Osteocyte (in vitro differentiated cells): Measurements from ENCODE around the gene FNBP1. TPM values are rescaled to one million over a fixed set of nuclear protein-coding genes. Genes with fewer than 3 reads are reported as not detected.

ENCODE experiments used
- DNase-seq: peaks from one replicate; pipeline ENCODE4 v3.0.0; 2021; ENCODE audit warnings: mixed read lengths; ENCODE audit not compliant: unreplicated experiment; ENCODE audit errors: extremely low spot score
- H3K27ac Mint-ChIP-seq: one replicate; pipeline ENCODE4 v1.8.0; 2021; ENCODE audit warnings: mild to moderate bottlenecking, mixed read lengths; ENCODE audit not compliant: unreplicated experiment
- H3K27me3 Mint-ChIP-seq: one replicate; pipeline ENCODE4 v1.8.0; 2021; ENCODE audit warnings: mixed read lengths; ENCODE audit not compliant: unreplicated experiment
- H3K36me3 Mint-ChIP-seq: one replicate; pipeline ENCODE4 v1.8.0; 2021; ENCODE audit warnings: mixed read lengths; ENCODE audit not compliant: unreplicated experiment
- H3K4me1 Mint-ChIP-seq: one replicate; pipeline ENCODE4 v1.8.0; 2021; ENCODE audit warnings: mixed read lengths; ENCODE audit not compliant: unreplicated experiment
- H3K4me3 Mint-ChIP-seq: one replicate; pipeline ENCODE4 v1.8.0; 2021; ENCODE audit warnings: mild to moderate bottlenecking, moderate library complexity, mixed read lengths; ENCODE audit not compliant: unreplicated experiment
- H3K9me3 Mint-ChIP-seq: one replicate; pipeline ENCODE4 v1.8.0; 2021; ENCODE audit warnings: mixed read lengths; ENCODE audit not compliant: unreplicated experiment
- CTCF ChIP-seq: fragments of 200-600 bp; sonication (generic); IDR thresholded peaks from 2 replicates; pipeline ENCODE4 v1.5.0; 2021; ENCODE audit warnings: antibody characterized with exemption, mild to moderate bottlenecking, moderate library complexity
- total RNA-seq: library from RNA; stranded (reverse); gene quantifications from 2 replicates; pipeline ENCODE4 v1.2.1, GENCODE V29; 2021

FNBP1 gene
- total RNA-seq, 1 donor from 2014 or later: 62.2 TPM

GRCh38 chr9:130078547-130078946, 35.6 kb upstream of the FNBP1 start:
- DNase-seq: no peak
- no peak overlapping the region for H3K4me3 Mint-ChIP-seq
- H3K27me3 Mint-ChIP-seq: no peaks in the 10 kb centered on the region
- peaks cover 40% of the 10 kb centered on the region for H3K36me3 Mint-ChIP-seq
- peaks cover 5% of the 10 kb centered on the region for H3K4me1 Mint-ChIP-seq
- no peaks in the 10 kb centered on the region for H3K9me3 Mint-ChIP-seq
- no peak for TF ChIP-seq CTCF
- no peak overlapping the region for H3K27ac Mint-ChIP-seq

- no peak for DNase-seq
- Mint-ChIP-seq H3K27me3 (no peaks in the 10 kb centered on the region), H3K36me3 (peaks cover 15% of the 10 kb centered on the region), H3K9me3 (no peaks in the 10 kb centered on the region), H3K27ac (peak overlapping the region; percentile 3), H3K4me1 (peaks cover 20% of the 10 kb centered on the region), H3K4me3 (no peak overlapping the region)
- no peak for TF ChIP-seq CTCF
These were observed 30.4 kb upstream of the FNBP1 start for GRCh38 chr9:130073373-130073772.

GRCh38 chr9:130072515-130073235, 29.7 kb upstream of the FNBP1 start:
- Mint-ChIP-seq H3K27ac (peak overlapping the region; percentile 74), H3K9me3 (no peaks in the 10 kb centered on the region), H3K4me3 (no peak overlapping the region), H3K36me3 (peaks cover 11% of the 10 kb centered on the region), H3K27me3 (no peaks in the 10 kb centered on the region), H3K4me1 (peaks cover 22% of the 10 kb centered on the region)
- no peak for DNase-seq
- no peak for TF ChIP-seq CTCF

- no peak overlapping the region for H3K27ac Mint-ChIP-seq
- no peak for DNase-seq
- peaks cover 21% of the 10 kb centered on the region for H3K4me1 Mint-ChIP-seq
- H3K36me3 Mint-ChIP-seq: peaks cover 4% of the 10 kb centered on the region
- H3K4me3 Mint-ChIP-seq: no peak overlapping the region
- no peaks in the 10 kb centered on the region for H3K27me3 Mint-ChIP-seq
- TF ChIP-seq CTCF: no peak
- no peaks in the 10 kb centered on the region for H3K9me3 Mint-ChIP-seq
These were observed 26.1 kb upstream of the FNBP1 start for GRCh38 chr9:130069048-130069447.

GRCh38 chr9:130064621-130065020, 21.6 kb upstream of the FNBP1 start:
- Mint-ChIP-seq H3K27ac (no peak overlapping the region), H3K4me3 (no peak overlapping the region), H3K9me3 (no peaks in the 10 kb centered on the region), H3K27me3 (no peaks in the 10 kb centered on the region), H3K36me3 (peaks cover 2% of the 10 kb centered on the region), H3K4me1 (peaks cover 6% of the 10 kb centered on the region)
- TF ChIP-seq CTCF: no peak
- DNase-seq: no peak
